ENCODE data around the gene BLM.

BLM gene

DNA sequence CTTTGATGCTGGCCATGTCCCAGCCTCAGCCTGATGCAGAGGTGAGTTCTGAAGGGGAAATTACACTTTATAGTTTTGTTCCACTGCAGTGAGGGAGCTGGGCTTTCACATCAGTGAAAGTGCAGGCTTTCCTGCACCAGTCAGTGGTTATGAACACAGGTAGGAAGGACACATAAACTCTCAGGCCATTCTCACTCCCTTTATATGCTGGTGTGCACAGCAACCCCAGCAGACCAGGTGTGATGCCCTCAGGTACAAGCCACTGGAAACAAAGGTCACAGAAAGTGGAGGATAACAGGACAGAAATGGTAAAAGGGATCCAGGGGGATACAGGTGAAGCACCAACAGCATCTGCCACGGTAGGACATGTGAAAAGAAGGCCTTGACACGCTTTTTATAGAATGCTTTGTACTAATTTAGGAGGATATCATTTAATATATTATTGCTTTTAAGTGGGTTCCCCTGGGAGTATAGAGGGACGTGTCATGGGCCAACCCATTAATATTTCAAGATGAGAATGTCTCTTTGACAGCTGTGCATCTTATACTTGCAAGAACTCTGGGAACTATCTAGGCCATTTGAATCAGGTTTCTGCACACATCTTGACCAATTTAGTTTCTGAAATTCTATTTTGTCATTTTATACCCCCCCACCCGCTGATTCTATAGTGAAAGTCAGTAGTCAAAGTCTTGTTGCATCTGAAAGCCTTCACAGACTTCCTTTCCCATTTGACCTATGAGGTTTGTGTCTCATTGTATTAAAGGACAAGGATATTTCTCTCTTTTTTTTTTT is 25.0 kb upstream of the BLM start:
- DNase-seq (ENCODE audit: low spot score) = no peak

DNA sequence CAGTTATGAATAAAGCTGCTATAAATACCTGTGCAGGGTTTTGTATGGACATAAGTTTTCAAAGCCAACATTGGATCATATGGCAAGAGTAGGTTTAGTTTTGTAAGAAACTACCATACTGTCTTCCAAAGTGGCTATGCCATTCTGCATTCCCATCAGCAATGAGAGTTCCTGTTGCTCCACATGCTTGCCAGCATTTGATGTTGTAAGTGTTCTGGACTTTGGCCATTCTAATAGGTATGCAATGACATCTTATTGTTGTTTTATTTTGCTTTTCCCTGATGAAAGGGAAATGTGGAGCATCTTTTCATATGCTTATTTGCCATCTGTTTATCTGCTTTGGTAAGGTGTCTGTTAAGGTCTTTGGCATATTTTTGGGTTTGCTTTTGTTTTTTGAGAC is 22.2 kb upstream of the BLM start:
- DNase-seq (ENCODE audit: low spot score) = no peak

GRCh38 chr15:90697175-90697574 is 20.0 kb upstream of the BLM start:
- DNase-seq (ENCODE audit: low spot score) = no peak

DNA sequence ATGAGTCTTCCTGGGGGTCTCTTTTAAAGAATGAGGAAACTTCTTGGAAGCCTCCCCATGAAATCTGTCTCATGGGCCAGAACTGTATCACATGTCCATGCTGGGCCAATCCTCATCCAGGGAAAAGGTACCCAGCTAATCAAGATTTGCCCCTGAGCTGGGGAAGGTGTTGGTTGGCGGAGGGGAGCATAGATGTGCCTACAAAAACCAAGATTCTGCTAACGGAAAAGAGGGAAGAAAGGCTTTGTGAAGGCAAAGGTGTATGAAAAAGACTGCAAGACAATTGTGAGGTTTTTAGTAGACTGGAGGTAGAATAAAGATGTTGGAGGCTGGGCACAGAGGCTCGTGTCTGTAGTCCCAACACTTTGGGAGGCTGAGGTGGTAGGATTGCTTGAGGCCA is 18.5 kb upstream of the BLM start:
- DNase-seq (ENCODE audit: low spot score) = no peak

DNA sequence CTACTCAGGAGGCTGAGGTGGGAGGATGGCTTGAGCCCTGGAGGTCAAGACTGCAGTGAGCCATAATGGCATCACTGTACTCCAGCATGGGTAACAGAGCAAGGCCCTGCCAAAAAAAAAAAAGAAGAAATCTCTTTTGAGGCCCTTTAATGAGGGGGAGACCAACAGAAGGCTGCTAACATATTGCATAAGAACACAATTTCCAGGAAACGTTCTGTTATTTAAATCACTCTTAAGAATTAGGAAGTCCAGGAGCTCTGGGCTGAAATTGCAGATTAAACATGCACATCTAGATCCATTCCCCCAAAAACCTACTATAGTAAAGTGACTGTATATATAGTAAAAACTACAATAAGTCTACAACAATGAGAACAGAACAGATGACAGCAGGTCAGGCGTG is 16.1 kb upstream of the BLM start:
- no peak for DNase-seq (ENCODE audit: low spot score)

GRCh38 chr15:90701880-90702630 is 15.1 kb upstream of the BLM start:
- DNase-seq (ENCODE audit: low spot score) = no peak

- no peak for DNase-seq (ENCODE audit: low spot score)
Measured at GRCh38 chr15:90703455-90703854, 13.7 kb upstream of the BLM start.

- no peak for DNase-seq (ENCODE audit: low spot score)
Measured at GRCh38 chr15:90705212-90705611, 11.9 kb upstream of the BLM start.

- no peak for DNase-seq (ENCODE audit: low spot score)
Measured at GRCh38 chr15:90706394-90707327, 10.5 kb upstream of the BLM start.

GRCh38 chr15:90707489-90707888 is 9.7 kb upstream of the BLM start:
- DNase-seq (ENCODE audit: low spot score) = no peak

DNA sequence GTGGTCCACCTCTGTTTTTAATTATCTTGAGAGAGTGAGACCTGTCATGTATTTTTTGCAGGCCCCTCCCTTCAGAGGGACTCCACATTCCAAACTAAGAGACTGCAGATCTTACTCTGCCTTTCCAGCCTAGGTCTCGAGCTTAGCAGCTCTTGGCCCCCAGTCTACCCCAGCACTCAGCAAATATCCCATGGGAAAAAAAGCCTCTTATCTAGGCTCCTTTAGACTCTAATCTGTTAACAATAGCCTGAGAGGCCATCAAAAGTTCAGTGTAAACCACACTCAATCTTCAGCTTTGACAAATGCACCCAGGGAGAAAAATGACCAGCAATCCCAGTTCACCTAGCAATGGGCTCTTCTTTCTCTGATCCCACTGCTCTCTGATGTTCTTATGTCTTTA is 8.6 kb upstream of the BLM start:
- DNase-seq (ENCODE audit: low spot score) = no peak

- DNase-seq (ENCODE audit: low spot score) = no peak
Measured at GRCh38 chr15:90709278-90709677, 7.9 kb upstream of the BLM start.

DNA sequence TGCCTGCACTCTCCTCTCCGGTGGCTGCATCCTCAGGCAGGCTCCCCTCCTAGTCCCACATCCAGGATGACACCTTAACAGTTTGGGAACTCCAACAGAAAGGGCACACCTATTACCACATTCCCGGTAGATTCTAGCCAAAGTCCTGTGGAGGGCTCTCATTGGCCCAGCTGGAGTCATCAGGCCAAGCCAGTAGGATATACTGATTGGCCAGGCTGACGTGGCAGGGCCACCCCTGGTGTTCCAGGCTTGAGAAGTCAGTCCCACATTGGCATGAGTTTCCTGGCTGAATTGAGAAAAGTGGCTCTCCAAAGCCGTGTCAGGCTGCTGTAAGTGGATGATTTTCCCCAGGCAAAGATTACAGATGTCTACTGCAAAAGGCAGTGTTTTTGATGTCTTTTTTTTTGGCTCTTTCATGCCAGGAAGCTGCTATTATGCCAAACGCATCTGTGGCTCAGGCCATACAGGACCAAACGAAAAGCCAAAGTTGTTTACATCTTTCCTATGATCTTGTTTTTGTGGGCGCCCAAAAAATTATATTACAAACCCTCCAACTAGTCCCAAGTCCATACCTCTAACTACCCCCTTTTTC is 6.6 kb upstream of the BLM start:
- peak; percentile 35 for DNase-seq (ENCODE audit: low spot score)

GRCh38 chr15:90711418-90711824 is 5.7 kb upstream of the BLM start:
- DNase-seq (ENCODE audit: low spot score) = no peak

- DNase-seq (ENCODE audit: low spot score) = no peak
Measured at GRCh38 chr15:90711842-90712241, 5.3 kb upstream of the BLM start.

DNA sequence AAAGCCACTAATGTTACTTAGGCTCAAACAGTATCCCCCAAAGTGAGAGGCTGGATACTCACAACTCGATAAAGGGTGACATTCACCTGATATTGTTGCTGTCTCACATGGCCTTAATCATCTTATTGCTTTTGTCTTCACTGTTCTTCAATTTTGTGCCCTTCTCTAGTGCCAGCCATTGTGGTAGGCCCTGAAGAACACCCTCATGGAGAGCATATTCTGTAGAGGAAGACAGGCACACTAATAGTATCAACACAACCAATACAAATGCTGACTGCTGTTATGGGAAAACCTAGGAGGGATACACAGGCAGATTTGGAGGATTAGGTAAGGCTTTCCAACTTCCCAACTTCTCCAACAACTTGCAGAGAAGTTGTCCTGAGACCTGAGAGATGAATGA is 4.1 kb upstream of the BLM start:
- DNase-seq (ENCODE audit: low spot score) = no peak

- no peak for DNase-seq (ENCODE audit: low spot score)
Measured at GRCh38 chr15:90716317-90716975, 700 bp upstream of the BLM start.

DNA sequence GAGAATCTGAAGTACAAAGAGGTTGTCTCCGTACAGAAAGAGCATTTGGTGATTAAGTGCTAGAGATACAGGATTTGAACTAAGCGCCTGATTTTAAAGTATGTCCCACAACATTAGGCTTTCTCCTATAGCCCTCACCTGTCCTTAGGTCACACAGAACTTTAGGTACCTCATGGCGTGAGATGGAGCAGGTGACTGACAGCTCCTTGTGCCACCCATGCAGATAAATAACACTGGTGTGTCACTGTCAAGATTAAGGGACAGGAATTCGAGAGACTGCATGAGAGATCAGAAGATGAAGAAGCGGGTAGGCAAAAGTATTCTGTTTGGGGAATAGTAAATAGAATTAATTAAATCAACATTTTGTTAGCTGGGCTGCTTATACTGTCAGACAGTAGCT is 1.1 kb downstream of the BLM start:
- DNase-seq (ENCODE audit: low spot score) = no peak

GRCh38 chr15:90720131-90720530 is 3.0 kb downstream of the BLM start:
- DNase-seq (ENCODE audit: low spot score) = no peak

- no peak for DNase-seq (ENCODE audit: low spot score)
Measured at GRCh38 chr15:90729261-90729660, 12.1 kb downstream of the BLM start.

GRCh38 chr15:90730290-90730689 is 13.1 kb downstream of the BLM start:
- DNase-seq (ENCODE audit: low spot score) = no peak

DNA sequence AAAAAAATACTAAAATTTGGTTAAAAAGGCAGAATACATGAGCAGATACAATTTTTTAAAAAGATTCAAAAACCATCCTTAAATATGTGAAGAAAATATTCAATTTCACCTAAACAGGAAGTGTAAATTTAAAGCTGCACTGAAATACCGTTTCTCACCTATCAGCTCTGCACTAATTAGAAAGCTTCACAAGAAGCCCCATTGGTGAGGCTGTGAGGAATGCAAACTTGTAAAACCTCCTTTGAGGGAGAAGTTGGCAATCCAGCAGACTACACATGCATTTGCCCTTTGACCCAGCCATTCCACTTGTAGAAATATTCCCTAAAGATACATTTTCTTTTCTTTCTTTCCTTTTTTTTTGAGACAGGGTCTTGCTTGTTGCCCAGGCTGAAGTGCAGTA is 18.8 kb downstream of the BLM start:
- no peak for DNase-seq (ENCODE audit: low spot score)
